Tibial artery (tissue), 4 donors: ENCODE measurements around the gene FGGY.

Experiments
- DNase-seq, 2 donors: peaks; one replicate each; pipeline ENCODE4 v3.0.0-alpha.2; 2019
- H3K27ac ChIP-seq, 2 donors: fragments of 200-600 bp; sonication (generic) in 1 of 2; 1 replicate in 1 of 2; 2 replicates in 1 of 2; pipeline ENCODE4 v1.5.1; 2018 to 2019; ENCODE audit warnings: mild to moderate bottlenecking in 1 of 2
- H3K27me3 ChIP-seq, 2 donors: fragments of 200-600 bp; sonication (generic) in 1 of 2; one replicate each; pipeline versions ENCODE4 v1.5.1 to v1.6.0; 2016 to 2019
- H3K36me3 ChIP-seq, 3 donors: fragments of 200-600 bp; sonication (generic) in 2 of 3; one replicate each; pipeline ENCODE4 v1.5.1; 2016 to 2019; ENCODE audit warnings: mild to moderate bottlenecking in 2 of 3
- H3K4me1 ChIP-seq, 4 donors: fragments of 200-600 bp; sonication (generic) in 2 of 4; 1 replicate in 3 of 4; 2 replicates in 1 of 4; pipeline ENCODE4 v1.5.1; 2016 to 2019
- H3K4me3 ChIP-seq, 2 donors: fragments of 200-600 bp; sonication (generic) in 1 of 2; 1 replicate in 1 of 2; 2 replicates in 1 of 2; pipeline ENCODE4 v1.5.1; 2018 to 2019; ENCODE audit warnings: mild to moderate bottlenecking in 2 of 2
- H3K9me3 ChIP-seq, 3 donors: fragments of 200-600 bp; sonication (generic) in 1 of 3; one replicate each; pipeline ENCODE4 v1.5.1; 2016 to 2019
- intact Hi-C: fragments of 100-400 bp; cut with DNase I; formaldehyde crosslinking; loops from one replicate; pipeline ENCODE4 v1.15.0; 2023; ENCODE audit warnings: low total_unique reads
- TF ChIP-seq, protein P1 (sequence below), 2 experiments: fragments of 200-600 bp in 1 of 2; fragments of 450-650 bp in 1 of 2; IDR thresholded peaks; one replicate each; pipeline ENCODE4 v1.5.1; 2017 to 2019; ENCODE audit warnings: antibody characterized with exemption in 2 of 2, mild to moderate bottlenecking in 1 of 2, moderate library complexity in 1 of 2

FGGY gene

DNA sequence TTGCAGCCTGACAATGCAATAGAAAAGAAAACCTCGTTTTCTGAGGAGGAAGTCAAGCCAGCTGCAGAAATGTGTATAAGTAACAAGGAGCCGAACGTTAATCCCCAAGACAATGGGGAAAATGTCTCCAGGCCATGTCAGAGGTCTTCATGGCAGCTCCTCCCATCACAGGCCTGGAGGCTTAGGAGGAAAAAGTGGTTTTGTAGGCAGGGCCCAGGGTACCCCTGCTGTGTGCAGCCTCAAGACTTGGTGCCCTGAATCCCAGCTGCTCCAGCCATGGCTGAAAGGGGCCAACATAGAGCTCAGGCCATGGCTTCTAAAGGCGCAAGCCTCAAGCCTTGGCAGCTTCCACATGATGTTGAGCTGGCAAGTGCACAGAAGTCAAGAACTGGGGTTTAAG is 439.9 kb downstream of the FGGY start:
- intact Hi-C loops = no loop called here
- H3K9me3 ChIP-seq = no peaks in the 10 kb centered on the region
- H3K4me3 ChIP-seq = no peak overlapping the region
- H3K27ac ChIP-seq = no peak overlapping the region
- peaks cover 0 to 13% (median 1%) of the 10 kb centered on the region in 4 donors for H3K4me1 ChIP-seq
- no peaks in the 10 kb centered on the region for H3K36me3 ChIP-seq
- TF ChIP-seq, protein P1, sequence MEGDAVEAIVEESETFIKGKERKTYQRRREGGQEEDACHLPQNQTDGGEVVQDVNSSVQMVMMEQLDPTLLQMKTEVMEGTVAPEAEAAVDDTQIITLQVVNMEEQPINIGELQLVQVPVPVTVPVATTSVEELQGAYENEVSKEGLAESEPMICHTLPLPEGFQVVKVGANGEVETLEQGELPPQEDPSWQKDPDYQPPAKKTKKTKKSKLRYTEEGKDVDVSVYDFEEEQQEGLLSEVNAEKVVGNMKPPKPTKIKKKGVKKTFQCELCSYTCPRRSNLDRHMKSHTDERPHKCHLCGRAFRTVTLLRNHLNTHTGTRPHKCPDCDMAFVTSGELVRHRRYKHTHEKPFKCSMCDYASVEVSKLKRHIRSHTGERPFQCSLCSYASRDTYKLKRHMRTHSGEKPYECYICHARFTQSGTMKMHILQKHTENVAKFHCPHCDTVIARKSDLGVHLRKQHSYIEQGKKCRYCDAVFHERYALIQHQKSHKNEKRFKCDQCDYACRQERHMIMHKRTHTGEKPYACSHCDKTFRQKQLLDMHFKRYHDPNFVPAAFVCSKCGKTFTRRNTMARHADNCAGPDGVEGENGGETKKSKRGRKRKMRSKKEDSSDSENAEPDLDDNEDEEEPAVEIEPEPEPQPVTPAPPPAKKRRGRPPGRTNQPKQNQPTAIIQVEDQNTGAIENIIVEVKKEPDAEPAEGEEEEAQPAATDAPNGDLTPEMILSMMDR (IDR thresholded peaks at IDR 0.05) = no peak
- DNase-seq = no peak
- H3K27me3 ChIP-seq = no peaks in the 10 kb centered on the region

DNA sequence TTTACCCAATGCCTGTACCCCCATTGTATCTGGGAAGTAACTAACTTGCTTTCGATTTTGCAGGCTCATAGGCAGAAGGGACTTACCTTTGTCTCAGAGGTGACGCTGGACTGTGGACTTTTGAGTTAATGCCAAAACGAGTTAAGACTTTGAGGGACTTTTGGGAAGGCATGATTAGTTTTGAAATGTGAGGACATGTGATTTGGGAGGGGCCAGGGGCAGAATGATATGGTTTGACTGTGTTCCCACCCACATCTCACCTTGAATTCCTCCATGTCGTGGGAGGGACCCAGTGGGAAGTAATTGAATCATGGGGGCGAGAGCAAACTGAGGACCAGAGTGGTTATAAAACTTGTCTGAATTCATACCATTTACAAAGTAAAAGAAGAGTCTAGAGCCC is 440.7 kb downstream of the FGGY start:
- Histone ChIP-seq H3K27ac (no peak overlapping the region), H3K36me3 (no peaks in the 10 kb centered on the region), H3K9me3 (no peaks in the 10 kb centered on the region), H3K27me3 (no peaks in the 10 kb centered on the region), H3K4me1 (peaks cover 0 to 7% (median 0%) of the 10 kb centered on the region in 4 donors), H3K4me3 (no peak overlapping the region)
- DNase-seq = no peak
- TF ChIP-seq, protein P1 (IDR thresholded peaks at IDR 0.05) = no peak
- intact Hi-C loops = no loop called here

DNA sequence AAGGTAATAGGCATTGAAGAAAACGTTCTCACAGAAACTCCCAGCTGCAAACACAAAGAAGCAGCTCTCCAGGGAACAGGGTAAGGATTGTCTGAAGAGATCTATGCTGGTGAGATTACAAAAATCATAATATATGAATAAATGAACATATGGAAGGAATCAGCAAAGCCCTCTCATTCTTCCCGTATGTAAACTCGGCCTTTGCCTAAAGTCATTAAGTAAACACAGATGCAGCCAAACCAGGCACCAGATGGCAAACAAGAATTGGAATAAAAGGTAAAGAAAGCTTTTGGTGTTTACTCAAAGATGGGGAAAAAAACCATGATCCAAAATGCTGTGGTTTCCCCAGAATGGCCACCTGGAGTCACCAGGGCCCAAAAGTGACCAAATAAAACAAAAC is 441.3 kb downstream of the FGGY start:
- H3K27me3 ChIP-seq = no peaks in the 10 kb centered on the region
- TF ChIP-seq, protein P1 (IDR thresholded peaks at IDR 0.05) = no peak
- no peak overlapping the region for H3K27ac ChIP-seq
- intact Hi-C loops = no loop called here
- no peak overlapping the region for H3K4me3 ChIP-seq
- peaks cover 0 to 9% (median 0%) of the 10 kb centered on the region in 4 donors for H3K4me1 ChIP-seq
- H3K36me3 ChIP-seq = no peaks in the 10 kb centered on the region
- H3K9me3 ChIP-seq = no peaks in the 10 kb centered on the region
- DNase-seq = no peak

DNA sequence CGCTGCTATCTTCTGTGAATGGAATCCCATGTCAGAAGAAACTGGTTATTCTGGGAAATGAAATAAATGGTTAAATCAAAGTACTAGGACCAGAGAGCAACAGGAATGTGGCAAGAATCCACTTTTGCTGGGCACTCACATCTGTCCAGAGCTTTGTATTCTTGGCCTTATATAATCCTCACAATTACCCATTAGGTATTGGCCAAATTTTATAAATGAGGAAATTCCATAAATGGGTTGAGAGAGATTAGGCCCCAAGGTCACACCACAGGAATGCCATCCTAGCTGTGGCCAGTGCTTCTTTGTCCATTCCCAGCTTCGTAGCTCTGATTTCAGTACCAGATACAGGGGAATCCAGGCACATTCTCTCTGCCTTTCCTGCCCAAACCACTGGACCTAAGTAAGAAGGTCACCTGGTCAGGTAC is 441.7 kb downstream of the FGGY start:
- no peaks in the 10 kb centered on the region for H3K36me3 ChIP-seq
- intact Hi-C loops = no loop called here
- no peaks in the 10 kb centered on the region for H3K9me3 ChIP-seq
- H3K4me3 ChIP-seq = no peak overlapping the region
- H3K27ac ChIP-seq = no peak overlapping the region
- H3K4me1 ChIP-seq = peaks cover 0 to 10% (median 0%) of the 10 kb centered on the region in 4 donors
- TF ChIP-seq, protein P1 (IDR thresholded peaks at IDR 0.05) = no peak
- no peak for DNase-seq
- no peaks in the 10 kb centered on the region for H3K27me3 ChIP-seq

DNA sequence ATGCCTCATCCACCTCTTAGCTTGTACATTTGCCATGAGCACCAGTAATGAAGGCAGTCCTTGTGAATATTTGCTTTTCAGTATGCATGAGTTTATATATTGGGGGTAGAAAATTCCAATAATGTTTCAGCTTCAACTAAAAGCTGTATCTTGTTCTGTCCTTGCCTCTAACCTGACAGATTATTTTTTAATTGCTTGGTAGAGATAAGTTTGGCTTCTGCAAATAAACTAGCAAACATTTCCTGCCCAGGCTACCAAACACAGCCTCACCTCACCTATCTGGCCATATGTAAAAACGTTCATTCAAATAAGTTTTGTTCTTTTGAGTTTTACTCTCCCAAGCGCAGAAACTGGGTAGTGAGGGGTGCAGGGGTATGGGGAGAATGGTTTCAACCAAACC is 442.2 kb downstream of the FGGY start:
- TF ChIP-seq, protein P1 (IDR thresholded peaks at IDR 0.05) = no peak
- Histone ChIP-seq H3K27ac (no peak overlapping the region), H3K4me3 (no peak overlapping the region), H3K4me1 (peaks cover 0 to 12% (median 0%) of the 10 kb centered on the region in 4 donors), H3K36me3 (no peaks in the 10 kb centered on the region), H3K9me3 (no peaks in the 10 kb centered on the region), H3K27me3 (no peaks in the 10 kb centered on the region)
- intact Hi-C loops = no loop called here
- no peak for DNase-seq

DNA sequence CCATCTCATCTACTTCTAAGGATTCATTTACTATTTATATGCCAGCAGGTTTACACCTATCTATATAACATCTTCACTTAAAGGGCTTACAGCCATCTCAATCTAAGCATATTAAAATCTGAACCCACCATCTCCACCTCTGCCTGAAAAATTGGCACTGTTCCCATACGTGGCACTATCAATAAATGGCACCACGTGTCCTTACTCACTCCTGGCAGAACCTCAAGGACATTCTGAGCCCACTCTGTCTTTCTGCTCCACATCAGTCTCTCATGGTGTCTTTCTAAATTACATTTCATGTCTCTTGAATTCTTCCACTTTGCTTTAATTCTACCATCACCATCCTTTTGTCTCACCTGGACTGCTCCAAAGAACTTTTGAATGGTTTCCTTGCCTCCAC is 445.6 kb downstream of the FGGY start:
- H3K36me3 ChIP-seq = no peaks in the 10 kb centered on the region
- DNase-seq = no peak
- peaks cover 0 to 18% (median 0%) of the 10 kb centered on the region in 4 donors for H3K4me1 ChIP-seq
- intact Hi-C loops = no loop called here
- no peak overlapping the region for H3K4me3 ChIP-seq
- H3K27ac ChIP-seq = peak overlapping the region in 1 of 2 donors; percentile 57
- H3K9me3 ChIP-seq = no peaks in the 10 kb centered on the region
- H3K27me3 ChIP-seq = no peaks in the 10 kb centered on the region
- TF ChIP-seq, protein P1 (IDR thresholded peaks at IDR 0.05) = no peak
